GM21737 (cell line): ENCODE measurements around the gene RANBP3.

Experiments used
- ATAC-seq: cut with Tn5 transposase; IDR thresholded peaks from one replicate; pipeline ENCODE4 v1.9.1; 2021; ENCODE audit warnings: mild to moderate bottlenecking, moderate library complexity; ENCODE audit not compliant: unreplicated experiment

Gene RANBP3

DNA sequence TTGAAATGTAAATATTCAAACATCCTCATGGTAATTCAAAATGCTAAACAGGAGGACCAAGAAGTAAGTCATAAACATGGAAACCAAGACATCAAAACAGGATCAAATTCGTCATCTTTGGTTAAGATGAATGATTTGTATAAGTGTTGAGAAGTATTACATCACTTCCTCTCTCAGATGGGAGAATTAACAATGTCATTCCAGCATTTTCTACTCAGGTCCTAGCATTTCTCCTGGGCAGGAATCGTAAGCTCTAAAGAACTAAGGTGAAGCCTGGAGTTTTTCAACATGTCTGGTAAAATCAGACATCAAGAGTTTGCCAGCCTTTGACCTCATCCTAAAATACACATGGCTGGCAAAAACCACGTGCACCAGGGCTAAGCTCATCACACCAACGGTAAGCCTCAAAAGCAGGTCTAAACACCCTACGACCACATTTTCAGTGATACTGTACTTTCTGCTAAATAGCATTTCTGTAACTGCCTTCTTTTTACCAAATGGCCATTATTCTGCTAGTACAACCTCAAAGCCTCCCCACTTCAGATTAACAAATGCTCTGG is 24.8 kb downstream of the RANBP3 start:
- no peak for ATAC-seq

DNA sequence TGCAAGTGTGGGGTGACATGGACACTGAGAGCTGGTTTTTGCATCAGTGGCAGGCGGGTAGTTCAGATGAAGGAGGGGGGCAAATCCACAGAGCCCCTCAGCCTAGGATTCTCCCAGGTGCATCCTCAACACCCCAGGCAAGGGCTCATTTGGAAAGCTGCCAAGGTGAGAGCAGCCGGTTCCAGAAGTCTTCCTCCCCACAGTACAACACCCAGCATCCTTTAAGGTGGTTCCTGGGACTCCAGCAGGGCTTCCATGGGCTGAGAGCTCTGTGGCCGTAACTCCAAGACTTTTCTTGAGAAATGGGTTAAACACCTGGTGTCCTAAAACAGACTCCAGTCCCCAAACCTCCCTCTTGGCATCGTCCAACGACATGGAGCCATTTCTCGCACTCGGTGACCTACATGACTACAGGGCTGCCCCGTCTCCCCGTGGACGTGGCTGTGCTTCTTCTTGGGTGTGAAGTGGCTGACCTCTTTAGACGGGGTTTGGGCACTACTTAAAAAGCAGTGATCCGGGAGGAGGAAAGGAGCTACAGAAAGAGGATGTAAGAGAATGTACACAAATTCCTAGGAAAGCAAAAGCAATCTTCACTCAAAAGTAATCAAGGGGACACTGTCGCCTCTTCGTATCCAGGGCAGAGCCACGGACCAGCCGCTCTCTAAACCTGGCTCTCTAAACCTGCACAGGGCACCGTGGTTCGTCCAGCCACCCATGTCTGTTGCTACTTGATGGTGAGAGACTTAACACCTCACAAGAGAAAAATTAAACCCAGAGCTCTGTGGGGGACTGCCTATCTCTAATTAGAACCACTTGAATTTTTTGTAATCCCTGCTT is 25.5 kb downstream of the RANBP3 start:
- no peak for ATAC-seq

GRCh38 chr19:5951338-5951861 is 26.5 kb downstream of the RANBP3 start:
- no peak for ATAC-seq

DNA sequence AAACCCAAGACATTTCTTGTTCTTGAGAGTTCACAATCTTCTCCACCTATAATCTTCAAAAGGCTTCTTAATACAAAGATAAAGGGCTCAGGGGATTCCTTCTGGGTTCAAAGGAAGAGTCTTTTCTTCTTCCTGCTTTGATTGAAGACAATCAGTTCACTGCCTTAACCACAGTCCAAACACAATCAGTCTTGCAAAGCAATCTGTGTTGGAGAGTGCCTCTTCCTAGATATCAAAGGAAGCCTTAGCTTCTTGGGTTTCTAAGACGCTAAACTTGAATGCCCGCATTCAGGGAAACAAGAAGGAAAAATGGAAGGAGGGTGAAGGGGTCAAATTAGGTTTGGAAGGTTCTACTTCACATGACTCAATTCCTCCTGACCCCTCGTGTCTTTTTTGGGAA is 27.2 kb downstream of the RANBP3 start:
- no peak for ATAC-seq

GRCh38 chr19:5949792-5950305 is 28.1 kb downstream of the RANBP3 start:
- no peak for ATAC-seq

- ATAC-seq = no peak
Measured at GRCh38 chr19:5948752-5949564, 29.0 kb downstream of the RANBP3 start.

GRCh38 chr19:5947435-5947834 is 30.5 kb downstream of the RANBP3 start:
- ATAC-seq = no peak

GRCh38 chr19:5943623-5944022 is 34.3 kb downstream of the RANBP3 start:
- ATAC-seq = no peak

DNA sequence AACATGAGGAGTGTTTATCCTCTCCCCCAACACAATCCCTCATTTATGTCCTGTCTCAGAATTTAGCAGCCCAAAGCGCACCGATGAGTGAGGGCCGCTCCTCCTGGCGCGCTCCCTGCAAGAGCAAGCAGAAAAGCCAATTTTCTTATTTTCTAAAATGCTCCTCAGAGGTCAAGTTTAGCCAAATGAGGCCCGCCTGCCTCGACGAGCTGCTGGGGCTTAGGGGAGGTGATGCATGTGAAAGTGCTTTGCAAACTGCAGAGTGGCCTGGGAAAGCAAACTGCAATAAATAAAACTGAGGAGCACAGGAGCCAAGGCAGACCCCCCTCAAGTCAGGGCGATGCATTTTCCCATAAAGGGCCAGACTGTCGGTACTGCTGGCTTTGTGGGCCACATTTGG is 34.9 kb downstream of the RANBP3 start:
- no peak for ATAC-seq

DNA sequence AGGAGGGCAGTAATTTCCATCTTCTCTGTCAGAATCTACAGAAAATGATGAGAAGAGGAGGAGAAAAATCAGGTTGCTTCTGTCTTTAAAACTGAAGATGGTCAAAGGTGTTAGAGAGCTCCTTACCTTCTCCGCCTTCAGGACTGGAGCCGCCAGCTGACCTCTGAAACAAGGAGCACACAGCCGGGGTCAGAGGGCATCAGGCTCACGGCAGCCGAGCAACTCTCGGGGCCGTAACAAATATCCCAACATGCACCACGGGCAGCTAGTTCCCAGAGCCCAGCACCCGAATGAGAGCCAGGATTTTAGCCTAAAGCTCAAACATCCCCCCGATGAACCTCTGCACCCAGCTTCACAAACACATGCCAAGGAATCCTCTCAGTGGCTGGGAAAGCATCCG is 36.3 kb downstream of the RANBP3 start:
- ATAC-seq = no peak

- no peak for ATAC-seq
Measured at GRCh38 chr19:5940260-5941208, 37.4 kb downstream of the RANBP3 start.

DNA sequence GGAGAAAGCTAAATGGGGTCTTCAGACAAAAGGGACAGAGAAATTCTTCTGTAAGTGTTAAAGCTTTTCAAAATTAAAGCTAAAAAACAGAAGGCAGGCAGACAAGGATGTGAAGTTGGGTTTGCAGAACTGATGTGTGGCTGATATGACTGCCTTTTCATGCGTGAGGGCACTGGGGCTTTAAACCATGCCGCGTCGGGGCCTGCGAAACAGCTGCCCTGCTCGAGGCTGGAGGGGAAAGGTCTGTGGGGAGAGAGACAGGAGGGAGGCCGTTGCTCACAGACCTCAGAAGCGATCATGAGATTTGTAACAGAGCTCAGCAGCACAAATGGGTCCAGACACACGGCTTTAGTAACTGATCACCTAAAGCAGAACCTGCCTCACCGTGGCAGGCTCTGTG is 40.4 kb downstream of the RANBP3 start:
- ATAC-seq = no peak

- no peak for ATAC-seq
Measured at GRCh38 chr19:5936292-5936592, 41.7 kb downstream of the RANBP3 start.

GRCh38 chr19:5935473-5936291 is 42.3 kb downstream of the RANBP3 start:
- ATAC-seq = no peak

DNA sequence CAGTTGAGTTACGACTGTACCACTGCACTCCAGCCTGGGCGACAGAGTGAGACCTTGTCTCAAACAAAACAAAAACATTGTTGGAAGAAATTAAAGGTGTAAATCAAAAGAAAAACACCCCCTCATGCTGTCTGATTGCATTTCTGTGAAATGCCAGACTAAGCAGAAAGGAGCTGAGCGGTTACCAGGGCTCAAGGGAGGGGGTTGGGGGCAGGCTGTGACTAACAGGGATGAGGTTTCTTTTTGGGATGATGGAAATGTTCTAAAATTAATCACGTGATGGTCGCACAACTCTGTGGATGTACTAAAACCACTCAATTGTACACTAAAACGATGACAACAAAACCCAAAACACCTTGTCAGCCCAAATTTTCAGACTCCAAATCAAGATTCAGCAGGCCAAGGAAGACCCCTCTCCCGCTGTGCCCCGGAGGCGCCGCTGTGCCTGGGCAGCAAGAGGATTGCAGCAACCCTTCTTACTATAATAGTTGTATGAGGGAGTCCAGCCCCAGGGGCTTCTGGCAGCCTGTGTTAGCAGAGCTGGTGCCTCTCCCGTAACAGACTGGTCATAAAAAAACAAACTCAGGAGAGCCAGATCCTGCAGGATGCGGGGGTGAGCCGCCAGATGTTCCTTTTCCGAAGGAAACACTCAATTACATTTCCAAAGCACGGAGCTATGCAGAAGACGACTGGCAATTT is 43.0 kb downstream of the RANBP3 start:
- ATAC-seq = no peak

DNA sequence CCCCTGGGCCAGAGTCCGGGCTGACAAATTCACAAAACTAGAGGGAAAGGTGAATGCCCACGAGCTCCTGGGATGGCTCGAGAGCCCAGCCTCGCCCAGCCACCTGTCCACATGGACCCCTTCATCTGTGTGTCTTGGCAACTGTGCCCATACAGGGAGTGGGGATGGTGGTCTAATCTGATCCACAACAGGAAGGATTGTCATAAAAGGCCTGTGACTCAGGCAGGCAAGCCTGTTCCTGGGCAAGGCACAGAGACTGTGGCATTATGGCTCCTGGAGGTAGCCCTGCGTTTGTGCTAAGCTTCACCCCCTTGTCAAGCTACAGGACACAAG is 43.9 kb downstream of the RANBP3 start:
- no peak for ATAC-seq

DNA sequence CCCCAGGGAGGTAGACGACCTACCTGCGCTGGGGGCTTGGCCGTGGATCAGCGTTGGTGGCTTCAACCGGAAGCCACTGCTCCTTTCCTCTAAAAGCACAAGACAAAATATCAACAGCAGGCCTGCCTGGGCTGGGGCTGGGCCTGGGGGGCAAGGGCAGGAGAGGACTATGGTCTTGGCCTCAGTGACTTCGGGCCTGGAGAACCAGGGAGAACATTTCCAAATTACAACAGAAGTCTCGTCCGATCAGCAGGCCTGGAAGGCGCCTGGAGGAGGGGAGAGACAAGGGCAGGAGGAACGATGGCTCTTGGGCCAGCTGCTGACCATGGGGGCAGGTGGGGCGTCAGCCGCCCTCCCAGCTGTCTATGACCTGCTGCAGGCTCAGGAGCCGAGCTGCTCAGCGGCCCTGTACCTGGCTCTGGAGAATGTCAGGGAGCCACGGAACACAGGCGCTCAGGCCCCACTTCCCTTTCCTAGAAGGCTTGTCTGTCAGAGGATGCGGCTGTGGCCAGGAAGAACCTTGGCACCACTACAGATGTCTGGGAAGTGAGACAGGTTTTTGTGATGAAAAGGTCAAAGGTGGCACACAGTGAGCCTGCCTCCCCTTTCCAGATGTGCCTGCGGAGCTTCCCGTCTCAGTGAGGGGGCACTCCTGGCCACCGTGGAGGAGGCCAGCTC is 44.4 kb downstream of the RANBP3 start:
- ATAC-seq = no peak

DNA sequence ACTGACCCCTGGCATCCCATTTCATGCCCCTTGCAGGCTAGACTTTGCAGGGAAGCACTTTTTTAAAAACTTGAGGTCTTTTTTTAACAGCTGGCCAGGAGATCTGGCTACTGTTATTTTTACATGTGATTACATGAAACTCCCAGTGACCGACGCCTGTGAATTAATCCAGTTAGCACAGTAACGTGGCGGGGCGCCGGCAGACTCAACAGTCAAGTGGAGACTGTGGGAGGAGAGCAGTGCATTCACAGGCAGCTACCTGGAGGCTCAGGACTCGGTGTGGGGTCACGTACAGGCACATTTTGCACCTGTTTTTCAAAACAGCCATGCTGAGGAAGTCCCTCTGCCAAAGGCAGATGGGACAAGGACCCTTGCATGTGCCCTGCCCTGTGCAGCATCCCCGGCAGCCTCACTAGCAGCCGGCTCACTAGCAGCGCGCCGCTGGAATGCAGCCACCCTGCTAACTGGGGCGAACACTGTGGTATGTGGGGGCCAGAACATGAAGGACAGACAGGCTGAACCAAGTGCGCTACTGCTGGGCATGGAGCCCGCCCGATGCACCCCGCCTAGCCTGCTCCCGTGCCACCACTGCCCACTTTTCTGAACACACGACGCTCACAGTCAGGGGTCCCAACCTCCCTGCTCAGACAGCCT is 45.2 kb downstream of the RANBP3 start:
- ATAC-seq = no peak
